HEK293 (cell line): ENCODE measurements around the gene HOXC11.
A peak's percentile ranks its signal among the peaks of the same experiment; 100 is the strongest.

Experiments used
- CTCF ChIA-PET: fragments of 350-600 bp; formaldehyde crosslinking; extraction: SDS; loops from one replicate; lab custom pipeline; 2021; ENCODE audit warnings: antibody characterized with exemption; lab: Yijun Ruan, JAX
- POLR2A ChIA-PET: fragments of 300-600 bp; formaldehyde crosslinking; extraction: SDS; loops from one replicate; lab custom pipeline; 2020; ENCODE audit warnings: antibody characterized with exemption, inconsistent platforms; lab: Yijun Ruan, JAX
- H3K27ac ChIP-seq: fragments of 200-500 bp; sonication (Bioruptor generic); 2 replicates; pipeline ENCODE4 v1.5.1; 2014; ENCODE audit warnings: low read depth, low read length, control low read depth, inconsistent platforms; ENCODE audit errors: extremely low read depth
- H3K36me3 ChIP-seq, 2 experiments: fragments of 200-500 bp in 1 of 2; sonication (Bioruptor generic) in 1 of 2; 1 replicate in 1 of 2; 2 replicates in 1 of 2; pipeline ENCODE4 v1.5.1; 2014 to 2017; ENCODE audit warnings: inconsistent platforms in 2 of 2, low read length in 2 of 2; ENCODE audit not compliant: control insufficient read depth in 2 of 2, insufficient read depth in 1 of 2
- H3K4me1 ChIP-seq: fragments of 200-500 bp; sonication (Bioruptor generic); 2 replicates; pipeline ENCODE4 v1.5.1; 2014; ENCODE audit warnings: mild to moderate bottlenecking, low read length, inconsistent platforms; ENCODE audit not compliant: control insufficient read depth, insufficient read depth
- H3K4me3 ChIP-seq: 2 replicates; pipeline ENCODE4 v1.5.1; 2011; ENCODE audit warnings: low read depth, mild to moderate bottlenecking, control low read depth, low read length, moderate library complexity
- H3K9me3 ChIP-seq: fragments of 200-500 bp; sonication (Bioruptor generic); 2 replicates; pipeline ENCODE4 v1.5.1; 2014; ENCODE audit warnings: low read depth, low read length, inconsistent platforms; ENCODE audit not compliant: control insufficient read depth, insufficient read depth
- CTCF ChIP-seq: fragments of 450-650 bp; formaldehyde crosslinking; IDR thresholded peaks from 2 replicates; pipeline ENCODE4 v1.5.1; 2016; ENCODE audit warnings: missing biosample characterization, missing genetic modification characterization
- FEZF1 ChIP-seq: fragments of 450-650 bp; formaldehyde crosslinking; IDR thresholded peaks from 2 replicates; pipeline ENCODE4 v1.5.1; 2016; ENCODE audit warnings: missing biosample characterization, missing genetic modification characterization
- GLI2 ChIP-seq: fragments of 450-650 bp; formaldehyde crosslinking; IDR thresholded peaks from 2 replicates; pipeline ENCODE4; 2017; ENCODE audit warnings: missing biosample characterization, missing genetic modification characterization, low read depth, borderline replicate concordance
- GLIS2 ChIP-seq: fragments of 450-650 bp; formaldehyde crosslinking; IDR thresholded peaks from 2 replicates; pipeline ENCODE4 v1.5.1; 2016; ENCODE audit warnings: missing biosample characterization, missing genetic modification characterization
- IKZF3 ChIP-seq: fragments of 450-650 bp; IDR thresholded peaks from 2 replicates; pipeline ENCODE4 v1.5.0; 2018; ENCODE audit warnings: missing biosample characterization, mild to moderate bottlenecking, missing genetic modification characterization, moderate library complexity
- KLF10 ChIP-seq: fragments of 450-650 bp; IDR thresholded peaks from 2 replicates; pipeline ENCODE4 v1.5.1; 2018; ENCODE audit warnings: missing biosample characterization, mild to moderate bottlenecking, missing genetic modification characterization
- PRDM1 ChIP-seq: fragments of 450-650 bp; formaldehyde crosslinking; IDR thresholded peaks from 2 replicates; pipeline ENCODE4; 2016; ENCODE audit warnings: missing biosample characterization, missing genetic modification characterization
- PRDM10 ChIP-seq: fragments of 450-650 bp; formaldehyde crosslinking; IDR thresholded peaks from 2 replicates; pipeline ENCODE4 v1.5.1; 2016; ENCODE audit warnings: missing biosample characterization, missing genetic modification characterization
- REST ChIP-seq: fragments of 450-650 bp; formaldehyde crosslinking; IDR thresholded peaks from 2 replicates; pipeline ENCODE4 v1.5.1; 2016; ENCODE audit warnings: missing biosample characterization, missing genetic modification characterization
- SETDB1 ChIP-seq: IDR thresholded peaks from one replicate; pipeline ENCODE4 v1.6.1; 2017; ENCODE audit warnings: mild to moderate bottlenecking, low read length, moderate library complexity, mixed read lengths; ENCODE audit not compliant: insufficient read length
- SP2 ChIP-seq: fragments of 450-650 bp; formaldehyde crosslinking; IDR thresholded peaks from 2 replicates; pipeline ENCODE4 v1.5.1; 2016; ENCODE audit warnings: missing biosample characterization, missing genetic modification characterization
- WT1 ChIP-seq: fragments of 450-650 bp; formaldehyde crosslinking; IDR thresholded peaks from 2 replicates; pipeline ENCODE4 v1.5.1; 2016; ENCODE audit warnings: missing biosample characterization, missing genetic modification characterization
- ZFHX2 ChIP-seq: fragments of 450-650 bp; formaldehyde crosslinking; conservative IDR thresholded peaks from 2 replicates; pipeline ENCODE4 v1.5.1; 2016; ENCODE audit warnings: missing biosample characterization, missing genetic modification characterization
- ZNF114 ChIP-seq: fragments of 450-650 bp; formaldehyde crosslinking; IDR thresholded peaks from 2 replicates; pipeline ENCODE4 v1.5.0; 2017; ENCODE audit warnings: missing biosample characterization, missing genetic modification characterization
- ZNF335 ChIP-seq: fragments of 450-650 bp; formaldehyde crosslinking; conservative IDR thresholded peaks from 2 replicates; pipeline ENCODE4 v1.5.1; 2016; ENCODE audit warnings: missing biosample characterization, missing genetic modification characterization
- ZNF362 ChIP-seq: fragments of 450-650 bp; formaldehyde crosslinking; IDR thresholded peaks from 2 replicates; pipeline ENCODE4 v1.5.1; 2016; ENCODE audit warnings: missing biosample characterization, missing genetic modification characterization
- ZNF366 ChIP-seq: fragments of 450-650 bp; formaldehyde crosslinking; conservative IDR thresholded peaks from 2 replicates; pipeline ENCODE4 v1.5.1; 2016; ENCODE audit warnings: missing biosample characterization, missing genetic modification characterization
- ZNF398 ChIP-seq: fragments of 450-650 bp; formaldehyde crosslinking; IDR thresholded peaks from 2 replicates; pipeline ENCODE4 v1.5.1; 2017; ENCODE audit warnings: missing biosample characterization, missing genetic modification characterization
- ZNF426 ChIP-seq: fragments of 450-650 bp; formaldehyde crosslinking; IDR thresholded peaks from 2 replicates; pipeline ENCODE4 v1.5.1; 2017; ENCODE audit warnings: missing biosample characterization, missing genetic modification characterization, mild to moderate bottlenecking, inconsistent platforms, moderate library complexity
- ZNF529 ChIP-seq: fragments of 450-650 bp; formaldehyde crosslinking; IDR thresholded peaks from 2 replicates; pipeline ENCODE4 v1.5.1; 2017; ENCODE audit warnings: missing genetic modification characterization, missing biosample characterization; ENCODE audit not compliant: insufficient replicate concordance
- ZNF561 ChIP-seq: fragments of 450-650 bp; IDR thresholded peaks from 2 replicates; pipeline ENCODE4 v1.5.1; 2018; ENCODE audit warnings: missing biosample characterization, missing genetic modification characterization, borderline replicate concordance
- ZNF600 ChIP-seq: fragments of 450-650 bp; formaldehyde crosslinking; IDR thresholded peaks from 2 replicates; pipeline ENCODE4 v1.5.1; 2016; ENCODE audit warnings: missing biosample characterization, missing genetic modification characterization
- ZNF626 ChIP-seq: fragments of 450-650 bp; sonication (Bioruptor Pico); formaldehyde crosslinking; IDR thresholded peaks from 2 replicates; pipeline ENCODE4 v1.5.1; 2018; ENCODE audit warnings: missing biosample characterization, missing genetic modification characterization, inconsistent platforms
- ZNF658 ChIP-seq: fragments of 450-650 bp; formaldehyde crosslinking; IDR thresholded peaks from 2 replicates; pipeline ENCODE4; 2016; ENCODE audit warnings: missing biosample characterization, missing genetic modification characterization
- ZXDB ChIP-seq: fragments of 450-650 bp; formaldehyde crosslinking; IDR thresholded peaks from 2 replicates; pipeline ENCODE4 v1.5.1; 2016; ENCODE audit warnings: missing biosample characterization, missing genetic modification characterization

The HOXC11 gene

GRCh38 chr12:53998110-53998899 is 25.4 kb downstream of the HOXC11 start:
- H3K27ac ChIP-seq, result peak overlapping the region; percentile 98; the same call in 1 of the 2 replicates
- peaks cover 4 to 9% of the 10 kb centered on the region in 2 experiments; a peak in 2 of 3 replicates for H3K36me3 ChIP-seq
- H3K4me1 ChIP-seq, result peaks cover 41% of the 10 kb centered on the region
- no peak overlapping the region for H3K4me3 ChIP-seq
- ChIA-PET POLR2A (interaction anchor here (0.8 to 3.7 kb wide), 4 partner anchors 11 to 190 kb away, joined by 3 to 34 read pairs (median 10); partner anchors contain the start of genes HOXC10 and SMUG1), CTCF (interaction anchor here (0.6 to 6.7 kb wide), 15 partner anchors 10 to 769 kb away, joined by 3 to 49 read pairs (median 3); partner anchors contain the start of genes HOXC10 and HOXC8)
- no peaks in the 10 kb centered on the region for H3K9me3 ChIP-seq
- TF ChIP-seq GLI2 (tag by site-specific recombination) (no peak), ZXDB (tag by site-specific recombination) (peak; percentile 34; the same call in 1 of the 2 replicates), ZNF114 (no peak), ZNF561 (tag by site-specific recombination) (no peak), ZNF626 (tag by site-specific recombination) (no peak), SETDB1 (no peak), PRDM1 (tag by site-specific recombination) (peak; percentile 75), ZNF600 (tag by site-specific recombination) (peak; percentile 98), ZNF398 (peak; percentile 91), REST (no peak), ZNF366 (tag by site-specific recombination) (peak; percentile 45; the same call in 1 of the 2 replicates), IKZF3 (tag by site-specific recombination) (peak; percentile 88), ZNF658 (tag by site-specific recombination) (no peak), WT1 (tag by site-specific recombination) (no peak), GLIS2 (peak; percentile 92), CTCF (tag by site-specific recombination) (0 out of 2 replicates have a peak, but pooled peaks have one; percentile 53), ZNF426 (tag by site-specific recombination) (no peak), PRDM10 (tag by site-specific recombination) (peak; percentile 99), ZFHX2 (tag by site-specific recombination) (peak; percentile 6; the same call in 1 of the 2 replicates), ZNF362 (tag by site-specific recombination) (no peak), ZNF529 (tag by site-specific recombination) (no peak), SP2 (tag by site-specific recombination) (peak; percentile 52), FEZF1 (no peak), KLF10 (tag by site-specific recombination) (no peak), ZNF335 (tag by site-specific recombination) (no peak)
